ENCODE measurements around the gene PPM1A. TPM values are rescaled to one million over a fixed set of nuclear protein-coding genes. Genes with fewer than 3 reads are reported as not detected.

PPM1A gene
- total and polyA plus RNA-seq, 9 of the 15 experiments (the other 6 are each of a cell fraction or from before 2014, with no cell fraction given): 5.5 to 23.9 (median 15.2) TPM

DNA sequence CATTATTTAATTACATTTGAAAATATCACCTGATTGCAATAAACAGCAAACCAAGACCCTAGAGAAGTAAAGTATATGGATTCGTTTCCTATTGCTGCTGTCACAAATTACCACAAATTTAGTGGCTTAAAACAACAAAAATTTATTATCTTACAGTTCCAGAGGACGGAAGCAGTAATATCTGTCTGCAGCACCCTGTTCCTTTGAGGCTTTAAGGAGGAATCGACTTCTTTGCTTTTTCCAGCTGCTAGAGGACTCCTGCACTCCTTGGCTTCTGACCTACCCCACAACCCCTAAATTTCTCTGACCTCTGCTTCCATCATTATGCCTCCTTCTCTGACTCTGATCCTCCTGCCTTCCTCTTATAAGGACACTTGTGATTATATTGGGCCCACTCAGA, 23.8 kb upstream of the PPM1A start:
- ATAC-seq (peak; percentile 68), FAIRE-seq (peak; percentile 42), DNase-seq (ENCODE audit: extremely low read depth in 1 of 4, low spot score in 3 of 4) (peak in 1 of 4 experiments; percentile 47)
- H3K4me2 ChIP-seq (ENCODE audit: insufficient read depth, low read length): no peak overlapping the region; the same call in 1 of the 2 replicates
- no peaks in the 10 kb centered on the region for H3K36me3 ChIP-seq (ENCODE audit: control insufficient read depth, insufficient read depth, low read length)
- peak overlapping the region; percentile 68; the same call in 1 of the 2 replicates for H2AFZ ChIP-seq (ENCODE audit: low read depth, low read length)
- H4K20me1 ChIP-seq (replicated peaks; ENCODE audit: control insufficient read depth, insufficient read depth, low read length): no peaks in the 10 kb centered on the region
- no peaks in the 10 kb centered on the region for H3K9me1 ChIP-seq (ENCODE audit: control insufficient read depth, insufficient read depth, low read length)
- peak overlapping the region; percentile 49; the same call in 1 of the 3 replicates for H3K27ac ChIP-seq (ENCODE audit: extremely low read depth, low read depth, low read length)
- CTCF ChIA-PET (ENCODE audit: low intra/inter-chr PET ratio): no interaction called here
- H3K4me1 ChIP-seq (replicated peaks in 1 of 2; ENCODE audit: control insufficient read depth in 2 of 2, insufficient read depth in 2 of 2, low read length in 2 of 2): peaks cover 0 to 6% of the 10 kb centered on the region in 2 experiments; a peak in 3 of 5 replicates
- intact Hi-C loops (cut with micrococcal nuclease) (no loop called here), in situ Hi-C loops (cut with MboI) (no loop called here)
- 15% methylated on average over 3 of the region's 3 CpGs for WGBS (ENCODE audit: insufficient coverage, low coverage, missing lambda C conversion rate)
- BruUV-seq (replicated peaks): no TSS peak
- H3K4me3 ChIP-seq: no peak overlapping the region
- no peaks in the 10 kb centered on the region for H3K79me2 ChIP-seq (ENCODE audit: control insufficient read depth, insufficient read depth, low read length)
- H3K9ac ChIP-seq (ENCODE audit: insufficient read depth in 1 of 2, low read depth in 2 of 2, low read length in 2 of 2): 0 out of 4 replicates have a peak overlapping the region, but pooled peaks of 1 of the 2 experiments have one; percentile 1
- H3K9me3 ChIP-seq (replicated peaks; ENCODE audit: control insufficient read depth, insufficient read depth, low read depth, low read length): no peaks in the 10 kb centered on the region
- no peaks in the 10 kb centered on the region for H3K27me3 ChIP-seq (ENCODE audit: control insufficient read depth in 2 of 2, insufficient read depth in 2 of 2, low read length in 2 of 2)
- POLR2A ChIA-PET: interaction anchor here (0.7 kb wide), 1 partner anchor 13 kb away, joined by 3 read pairs; no protein-coding TSS in a partner anchor
- 0 out of 2 replicates have a peak, but pooled peaks have one; percentile 24 for TF ChIP-seq ETV1 (tag; conservative IDR thresholded peaks at IDR 0.05; ENCODE audit: low read depth)
- peak; percentile 76 for TF ChIP-seq CBFA2T3 (IDR thresholded peaks at IDR 0.05)
- TF ChIP-seq TGIF2 (CRISPR knock-in tag; IDR thresholded peaks at IDR 0.05): no peak
- TF ChIP-seq, protein P1, sequence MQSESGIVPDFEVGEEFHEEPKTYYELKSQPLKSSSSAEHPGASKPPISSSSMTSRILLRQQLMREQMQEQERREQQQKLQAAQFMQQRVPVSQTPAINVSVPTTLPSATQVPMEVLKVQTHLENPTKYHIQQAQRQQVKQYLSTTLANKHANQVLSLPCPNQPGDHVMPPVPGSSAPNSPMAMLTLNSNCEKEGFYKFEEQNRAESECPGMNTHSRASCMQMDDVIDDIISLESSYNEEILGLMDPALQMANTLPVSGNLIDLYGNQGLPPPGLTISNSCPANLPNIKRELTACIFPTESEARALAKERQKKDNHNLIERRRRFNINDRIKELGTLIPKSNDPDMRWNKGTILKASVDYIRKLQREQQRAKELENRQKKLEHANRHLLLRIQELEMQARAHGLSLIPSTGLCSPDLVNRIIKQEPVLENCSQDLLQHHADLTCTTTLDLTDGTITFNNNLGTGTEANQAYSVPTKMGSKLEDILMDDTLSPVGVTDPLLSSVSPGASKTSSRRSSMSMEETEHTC (IDR thresholded peaks at IDR 0.05): no peak
- TF ChIP-seq, protein P2, sequence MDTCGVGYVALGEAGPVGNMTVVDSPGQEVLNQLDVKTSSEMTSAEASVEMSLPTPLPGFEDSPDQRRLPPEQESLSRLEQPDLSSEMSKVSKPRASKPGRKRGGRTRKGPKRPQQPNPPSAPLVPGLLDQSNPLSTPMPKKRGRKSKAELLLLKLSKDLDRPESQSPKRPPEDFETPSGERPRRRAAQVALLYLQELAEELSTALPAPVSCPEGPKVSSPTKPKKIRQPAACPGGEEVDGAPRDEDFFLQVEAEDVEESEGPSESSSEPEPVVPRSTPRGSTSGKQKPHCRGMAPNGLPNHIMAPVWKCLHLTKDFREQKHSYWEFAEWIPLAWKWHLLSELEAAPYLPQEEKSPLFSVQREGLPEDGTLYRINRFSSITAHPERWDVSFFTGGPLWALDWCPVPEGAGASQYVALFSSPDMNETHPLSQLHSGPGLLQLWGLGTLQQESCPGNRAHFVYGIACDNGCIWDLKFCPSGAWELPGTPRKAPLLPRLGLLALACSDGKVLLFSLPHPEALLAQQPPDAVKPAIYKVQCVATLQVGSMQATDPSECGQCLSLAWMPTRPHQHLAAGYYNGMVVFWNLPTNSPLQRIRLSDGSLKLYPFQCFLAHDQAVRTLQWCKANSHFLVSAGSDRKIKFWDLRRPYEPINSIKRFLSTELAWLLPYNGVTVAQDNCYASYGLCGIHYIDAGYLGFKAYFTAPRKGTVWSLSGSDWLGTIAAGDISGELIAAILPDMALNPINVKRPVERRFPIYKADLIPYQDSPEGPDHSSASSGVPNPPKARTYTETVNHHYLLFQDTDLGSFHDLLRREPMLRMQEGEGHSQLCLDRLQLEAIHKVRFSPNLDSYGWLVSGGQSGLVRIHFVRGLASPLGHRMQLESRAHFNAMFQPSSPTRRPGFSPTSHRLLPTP (IDR thresholded peaks at IDR 0.05; ENCODE audit: borderline replicate concordance, extremely low read depth, insufficient read length): no peak
- no peak for TF ChIP-seq SLC30A9 (CRISPR knock-in tag; IDR thresholded peaks at IDR 0.05)
- no peak for TF ChIP-seq FOS (IDR thresholded peaks at IDR 0.05; ENCODE audit: extremely low read depth, insufficient read length)
- no peak for TF ChIP-seq KAT7 (CRISPR knock-in tag; IDR thresholded peaks at IDR 0.05; ENCODE audit: borderline replicate concordance)
- no peak for TF ChIP-seq CHD2 (IDR thresholded peaks at IDR 0.05; ENCODE audit: low read depth, low read length)
- no peak for TF ChIP-seq ETS2 (tag; IDR thresholded peaks at IDR 0.05; ENCODE audit: borderline replicate concordance, poor library complexity, severe bottlenecking)
- TF ChIP-seq SUPT5H (IDR thresholded peaks at IDR 0.05): no peak
- no peak for TF ChIP-seq ZFP30 (CRISPR knock-in tag; IDR thresholded peaks at IDR 0.05; ENCODE audit: borderline replicate concordance)
- TF ChIP-seq KHSRP (IDR thresholded peaks at IDR 0.05): no peak
- TF ChIP-seq CBX1 (IDR thresholded peaks at IDR 0.05; ENCODE audit: low read depth): no peak
- no peak for TF ChIP-seq NR4A1 (CRISPR knock-in tag; IDR thresholded peaks at IDR 0.05)
- no peak for TF ChIP-seq NR4A1 (tag; IDR thresholded peaks at IDR 0.05)
- no peak for TF ChIP-seq ZNF224 (CRISPR knock-in tag; IDR thresholded peaks at IDR 0.05)
- TF ChIP-seq NFRKB (IDR thresholded peaks at IDR 0.05; ENCODE audit: low read depth): no peak
- TF ChIP-seq ZNF184 (CRISPR knock-in tag; IDR thresholded peaks at IDR 0.05): no peak
- no peak for TF ChIP-seq ELF4 (CRISPR knock-in tag; IDR thresholded peaks at IDR 0.05)
- TF ChIP-seq, protein P3, sequence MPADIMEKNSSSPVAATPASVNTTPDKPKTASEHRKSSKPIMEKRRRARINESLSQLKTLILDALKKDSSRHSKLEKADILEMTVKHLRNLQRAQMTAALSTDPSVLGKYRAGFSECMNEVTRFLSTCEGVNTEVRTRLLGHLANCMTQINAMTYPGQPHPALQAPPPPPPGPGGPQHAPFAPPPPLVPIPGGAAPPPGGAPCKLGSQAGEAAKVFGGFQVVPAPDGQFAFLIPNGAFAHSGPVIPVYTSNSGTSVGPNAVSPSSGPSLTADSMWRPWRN (IDR thresholded peaks at IDR 0.05; ENCODE audit: low read depth): no peak

Measured in K562 (cell line).